ENCODE measurements around the gene ERBB4. TPM values are rescaled to one million over a fixed set of nuclear protein-coding genes. Genes with fewer than 3 reads are reported as not detected.

The ERBB4 gene
- total RNA-seq, 4 donors from 2014 or later = 0.16 to 12.7 (median 0.27) TPM; not detected in 1

DNA sequence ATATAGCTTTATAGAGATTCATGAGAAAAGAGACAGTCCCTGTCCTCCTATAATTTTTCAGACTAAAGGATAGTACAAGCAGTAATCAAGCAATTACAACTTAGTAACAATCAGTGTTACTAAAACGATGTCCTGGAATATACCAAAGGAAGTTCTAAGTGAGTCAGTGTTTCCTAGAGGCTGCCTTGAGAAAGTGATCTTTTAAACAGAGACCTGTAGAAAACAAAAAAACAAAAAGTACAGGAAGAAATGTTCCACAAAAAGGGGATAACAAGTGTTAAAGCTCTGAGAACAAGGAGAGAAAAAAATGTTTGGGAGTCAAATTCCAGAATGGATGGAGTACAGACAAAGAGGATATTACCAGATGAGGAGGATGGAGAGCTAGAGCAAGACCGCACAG is 556.4 kb downstream of the ERBB4 start:
- TF ChIP-seq, protein P1, sequence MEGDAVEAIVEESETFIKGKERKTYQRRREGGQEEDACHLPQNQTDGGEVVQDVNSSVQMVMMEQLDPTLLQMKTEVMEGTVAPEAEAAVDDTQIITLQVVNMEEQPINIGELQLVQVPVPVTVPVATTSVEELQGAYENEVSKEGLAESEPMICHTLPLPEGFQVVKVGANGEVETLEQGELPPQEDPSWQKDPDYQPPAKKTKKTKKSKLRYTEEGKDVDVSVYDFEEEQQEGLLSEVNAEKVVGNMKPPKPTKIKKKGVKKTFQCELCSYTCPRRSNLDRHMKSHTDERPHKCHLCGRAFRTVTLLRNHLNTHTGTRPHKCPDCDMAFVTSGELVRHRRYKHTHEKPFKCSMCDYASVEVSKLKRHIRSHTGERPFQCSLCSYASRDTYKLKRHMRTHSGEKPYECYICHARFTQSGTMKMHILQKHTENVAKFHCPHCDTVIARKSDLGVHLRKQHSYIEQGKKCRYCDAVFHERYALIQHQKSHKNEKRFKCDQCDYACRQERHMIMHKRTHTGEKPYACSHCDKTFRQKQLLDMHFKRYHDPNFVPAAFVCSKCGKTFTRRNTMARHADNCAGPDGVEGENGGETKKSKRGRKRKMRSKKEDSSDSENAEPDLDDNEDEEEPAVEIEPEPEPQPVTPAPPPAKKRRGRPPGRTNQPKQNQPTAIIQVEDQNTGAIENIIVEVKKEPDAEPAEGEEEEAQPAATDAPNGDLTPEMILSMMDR (IDR thresholded peaks at IDR 0.05) = no peak
- TF ChIP-seq POLR2AphosphoS5 (IDR thresholded peaks at IDR 0.05) (no peak), POLR2A (IDR thresholded peaks at IDR 0.05) (no peak), EP300 (IDR thresholded peaks at IDR 0.05; ENCODE audit: low read depth) (no peak)
- DNase-seq = no peak
- H3K36me3 ChIP-seq = no peaks in the 10 kb centered on the region
- in situ Hi-C loops (cut with MboI; ENCODE audit: low pct_ligation_motif_present in 1 of 4, low pct_unique_long_range_greater_than_20kb in 1 of 4, low sequenced_read_pairs in 3 of 4) (no loop called here), intact Hi-C loops (cut with DNase I; ENCODE audit: low total_unique reads) (loop anchor here (5.0 kb wide), 1 partner anchor 1400 kb away; no protein-coding TSS in a partner anchor)
- no peak overlapping the region for H3K27ac ChIP-seq
- H3K9me3 ChIP-seq = no peaks in the 10 kb centered on the region
- H3K27me3 ChIP-seq = no peaks in the 10 kb centered on the region
- H3K4me3 ChIP-seq = no peak overlapping the region
- no peaks in the 10 kb centered on the region for H3K4me1 ChIP-seq
- WGBS, 2 donors (ENCODE audit: low coverage in 1 of 2) = 65 to 70% methylated on average over 2 of the region's 2 CpGs

DNA sequence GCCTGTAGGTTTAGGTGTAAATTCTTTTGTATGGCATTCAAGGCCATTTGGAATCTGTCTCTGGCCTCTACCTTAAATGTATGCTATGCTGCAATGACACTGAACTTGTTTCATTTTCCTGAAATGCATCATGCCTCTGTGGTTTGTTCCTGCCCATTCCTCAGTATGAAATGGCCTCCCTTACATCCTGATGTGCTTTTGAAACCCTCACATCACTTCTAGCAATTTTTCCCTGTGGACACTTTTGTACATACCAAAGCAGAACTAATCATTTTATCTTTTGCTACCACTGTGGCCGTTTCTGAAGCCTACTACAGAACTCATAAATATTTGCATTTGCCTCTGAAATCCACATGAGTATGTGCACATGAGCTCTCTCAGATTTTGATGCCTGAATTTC is 557.2 kb downstream of the ERBB4 start:
- Histone ChIP-seq H3K27ac (no peak overlapping the region), H3K4me3 (no peak overlapping the region), H3K27me3 (no peaks in the 10 kb centered on the region), H3K9me3 (no peaks in the 10 kb centered on the region), H3K4me1 (no peaks in the 10 kb centered on the region), H3K36me3 (no peaks in the 10 kb centered on the region)
- in situ Hi-C loops (cut with MboI; ENCODE audit: low pct_ligation_motif_present in 1 of 4, low pct_unique_long_range_greater_than_20kb in 1 of 4, low sequenced_read_pairs in 3 of 4) (no loop called here), intact Hi-C loops (cut with DNase I; ENCODE audit: low total_unique reads) (loop anchor here (5.0 kb wide), 1 partner anchor 1401 kb away; no protein-coding TSS in a partner anchor)
- DNase-seq = no peak
- no peak for TF ChIP-seq POLR2A (IDR thresholded peaks at IDR 0.05)
- no peak for TF ChIP-seq EP300 (IDR thresholded peaks at IDR 0.05; ENCODE audit: low read depth)
- no peak for TF ChIP-seq POLR2AphosphoS5 (IDR thresholded peaks at IDR 0.05)
- TF ChIP-seq, protein P1 (IDR thresholded peaks at IDR 0.05) = no peak
- WGBS, 2 donors (ENCODE audit: low coverage in 1 of 2) = 0 to 26% methylated on average over 1 of the region's 1 CpG

DNA sequence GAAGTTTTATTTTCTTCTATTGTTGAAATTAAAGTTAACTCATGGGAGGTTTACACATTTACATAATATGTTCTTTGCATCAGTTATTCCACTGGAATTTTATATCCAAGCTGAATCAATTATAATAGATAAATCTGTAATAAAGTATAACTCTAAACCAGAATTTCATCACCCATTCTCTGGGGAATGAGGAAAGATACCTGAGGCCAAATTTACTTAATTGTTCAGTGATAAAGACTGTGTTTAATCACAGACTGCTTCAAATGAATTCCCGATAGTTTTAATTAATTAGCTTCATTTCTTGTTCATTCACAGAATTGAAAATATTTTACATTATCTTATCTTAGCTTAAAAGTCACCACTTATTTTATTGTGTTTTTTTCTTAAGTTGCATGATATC is 562.5 kb downstream of the ERBB4 start:
- H3K27ac ChIP-seq = no peak overlapping the region
- H3K4me3 ChIP-seq = no peak overlapping the region
- no peaks in the 10 kb centered on the region for H3K4me1 ChIP-seq
- H3K9me3 ChIP-seq = no peaks in the 10 kb centered on the region
- intact Hi-C loops (cut with DNase I; ENCODE audit: low total_unique reads) (no loop called here), in situ Hi-C loops (cut with MboI; ENCODE audit: low pct_ligation_motif_present in 1 of 4, low pct_unique_long_range_greater_than_20kb in 1 of 4, low sequenced_read_pairs in 3 of 4) (no loop called here)
- WGBS, 2 donors (ENCODE audit: low coverage in 1 of 2) = 86 to 91% methylated on average over 1 of the region's 1 CpG
- DNase-seq = no peak
- H3K36me3 ChIP-seq = no peaks in the 10 kb centered on the region
- TF ChIP-seq POLR2AphosphoS5 (IDR thresholded peaks at IDR 0.05) = no peak
- TF ChIP-seq, protein P1 (IDR thresholded peaks at IDR 0.05) = no peak
- no peak for TF ChIP-seq EP300 (IDR thresholded peaks at IDR 0.05; ENCODE audit: low read depth)
- no peak for TF ChIP-seq POLR2A (IDR thresholded peaks at IDR 0.05)
- no peaks in the 10 kb centered on the region for H3K27me3 ChIP-seq

DNA sequence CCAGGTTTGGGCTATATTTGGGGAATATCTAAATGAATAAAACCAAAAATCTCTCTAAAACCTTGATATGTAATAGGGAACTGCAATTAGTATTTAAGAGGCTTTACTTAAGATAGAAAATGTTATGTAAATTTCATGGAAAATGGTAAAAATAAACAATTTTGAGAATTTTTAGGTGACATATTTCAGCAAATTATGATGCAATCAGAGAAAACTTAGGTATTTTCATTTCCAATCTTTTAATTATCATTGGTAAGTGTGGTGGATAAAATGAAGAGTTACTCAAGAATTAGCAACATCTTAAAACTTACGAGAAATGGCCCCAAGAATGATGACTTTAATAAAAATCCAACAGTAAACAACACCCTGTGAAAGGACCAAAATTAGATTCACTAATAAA is 571.4 kb downstream of the ERBB4 start:
- 67 to 78% methylated on average over 1 of the region's 1 CpG for WGBS, 2 donors (ENCODE audit: low coverage in 1 of 2)
- H3K36me3 ChIP-seq = no peaks in the 10 kb centered on the region
- H3K4me3 ChIP-seq = no peak overlapping the region
- H3K27me3 ChIP-seq = no peaks in the 10 kb centered on the region
- no peak for DNase-seq
- TF ChIP-seq EP300 (IDR thresholded peaks at IDR 0.05; ENCODE audit: low read depth) (no peak), POLR2AphosphoS5 (IDR thresholded peaks at IDR 0.05) (no peak), POLR2A (IDR thresholded peaks at IDR 0.05) (no peak)
- TF ChIP-seq, protein P1 (IDR thresholded peaks at IDR 0.05) = no peak
- H3K9me3 ChIP-seq = no peaks in the 10 kb centered on the region
- intact Hi-C loops (cut with DNase I; ENCODE audit: low total_unique reads) (no loop called here), in situ Hi-C loops (cut with MboI; ENCODE audit: low pct_ligation_motif_present in 1 of 4, low pct_unique_long_range_greater_than_20kb in 1 of 4, low sequenced_read_pairs in 3 of 4) (no loop called here)
- H3K4me1 ChIP-seq = no peaks in the 10 kb centered on the region
- H3K27ac ChIP-seq = no peak overlapping the region

Measured in transverse colon (tissue), 4 donors.